Naive B cell (primary cell): ENCODE measurements around the gene IGSF23. TPM values are rescaled to one million over a fixed set of nuclear protein-coding genes. Genes with fewer than 3 reads are reported as not detected.

Experiments
- ATAC-seq, 2 donors: fragments of 150-1000 bp; cut with Tn5 transposase; 2 replicates each; pipeline ENCODE4 v1.10.0; 2021; ENCODE audit warnings: low read depth in 2 of 2, mild to moderate bottlenecking in 2 of 2, moderate library complexity in 2 of 2
- DNase-seq: peaks from one replicate; pipeline ENCODE4 v3.0.0; 2022
- H3K27ac Mint-ChIP-seq, 6 donors: one replicate each; pipeline ENCODE4 v1.8.0; 2020 to 2022; ENCODE audit warnings: mild to moderate bottlenecking in 6 of 6, mixed read lengths in 6 of 6, moderate library complexity in 5 of 6, inconsistent platforms in 2 of 6
- H3K27me3 Mint-ChIP-seq, 3 donors: one replicate each; pipeline ENCODE4 v1.8.0; 2021 to 2022; ENCODE audit warnings: mixed read lengths in 3 of 3, mild to moderate bottlenecking in 1 of 3
- H3K36me3 Mint-ChIP-seq, 2 donors: one replicate each; pipeline ENCODE4 v1.8.0; 2020 to 2022; ENCODE audit warnings: mixed read lengths in 2 of 2, inconsistent platforms in 1 of 2, mild to moderate bottlenecking in 1 of 2
- H3K4me1 Mint-ChIP-seq, 3 donors: one replicate each; pipeline ENCODE4 v1.8.0; 2020 to 2022; ENCODE audit warnings: mixed read lengths in 3 of 3, inconsistent platforms in 1 of 3, mild to moderate bottlenecking in 1 of 3, moderate library complexity in 1 of 3
- H3K4me3 Mint-ChIP-seq, 8 donors: one replicate each; pipeline ENCODE4 v1.8.0; 2020 to 2022; ENCODE audit warnings: mild to moderate bottlenecking in 8 of 8, mixed read lengths in 8 of 8, moderate library complexity in 8 of 8, inconsistent platforms in 2 of 8
- H3K9me3 Mint-ChIP-seq, 7 donors: one replicate each; pipeline ENCODE4 v1.8.0; 2020 to 2022; ENCODE audit warnings: mixed read lengths in 7 of 7, mild to moderate bottlenecking in 5 of 7, inconsistent platforms in 2 of 7, moderate library complexity in 1 of 7
- polyA plus RNA-seq, 6 donors: library from polyadenylated mRNA; unstranded; fragments of 300-500 nt; fragmentation: Illumina TruSeq; gene quantifications; one replicate each; pipeline ENCODE4 v1.2.3, GENCODE V29; 2021; ENCODE audit warnings: low read depth in 6 of 6

The IGSF23 gene
- polyA plus RNA-seq, 6 donors from 2014 or later, result not detected

DNA sequence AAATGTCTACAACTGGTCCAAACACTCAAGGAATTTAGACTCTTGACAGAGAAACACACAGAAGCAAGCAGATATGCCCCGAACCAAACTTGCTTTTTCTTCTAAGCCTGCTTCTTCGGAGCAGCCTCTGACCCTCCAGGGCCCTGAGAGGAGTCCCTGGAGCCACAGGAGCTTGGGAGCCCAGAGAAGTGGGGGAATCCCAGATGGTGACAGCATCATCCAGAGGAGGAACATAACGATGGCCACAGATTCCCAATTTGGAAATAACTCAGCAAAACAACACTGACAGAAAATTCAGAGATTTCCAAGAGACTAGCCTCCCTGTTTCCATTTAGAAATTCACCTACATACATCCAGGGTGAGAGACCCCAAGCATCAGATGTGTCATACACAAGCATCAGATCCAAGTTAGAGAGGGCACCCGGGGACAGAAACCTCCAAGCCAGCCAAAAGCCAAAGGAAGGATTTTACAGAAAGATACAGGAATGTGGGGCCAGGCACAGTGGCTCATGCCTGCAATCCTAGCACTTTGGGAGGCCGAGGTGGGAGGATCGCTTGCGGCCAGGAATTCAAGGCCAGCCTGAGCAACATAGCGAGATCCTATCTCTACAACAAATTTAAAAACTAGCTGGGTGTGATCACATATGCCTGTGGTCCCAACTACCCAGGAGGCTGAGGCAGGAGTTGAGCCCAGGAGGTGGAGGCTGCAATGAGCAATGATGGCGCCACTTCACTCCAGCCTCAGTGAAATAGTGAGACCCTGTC lies 28.3 kb downstream of the IGSF23 start:
- Mint-ChIP-seq H3K4me3 (peak overlapping the region in 1 of 8 donors; percentile 49), H3K9me3 (peaks cover 0 to 1% (median 0%) of the 10 kb centered on the region in 7 donors), H3K27ac (no peak overlapping the region), H3K27me3 (peaks cover 20 to 48% (median 37%) of the 10 kb centered on the region in 3 donors), H3K4me1 (peaks cover 0 to 10% (median 6%) of the 10 kb centered on the region in 3 donors), H3K36me3 (no peaks in the 10 kb centered on the region)
- ATAC-seq (no peak), DNase-seq (no peak)

DNA sequence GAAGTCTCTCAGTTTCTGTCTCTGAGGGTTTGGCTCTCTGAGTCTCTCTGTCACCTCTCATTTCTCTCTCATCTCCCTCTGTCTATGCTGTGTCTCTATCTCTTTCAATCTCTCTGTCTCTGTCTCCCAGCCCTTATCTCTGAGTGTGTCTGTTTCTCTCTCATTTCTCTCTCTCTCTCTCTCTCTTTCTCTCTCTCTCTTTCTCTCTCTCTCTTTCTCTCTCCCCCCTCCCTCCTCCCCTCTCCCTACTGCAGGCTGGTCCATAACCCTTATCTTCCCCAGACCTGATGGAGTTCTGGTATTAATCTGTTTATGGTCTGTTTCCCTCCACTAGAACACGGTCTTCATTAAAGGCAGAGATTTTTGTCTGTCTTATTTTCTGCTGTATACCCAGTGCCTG lies 29.0 kb downstream of the IGSF23 start:
- DNase-seq (no peak), ATAC-seq (no peak)
- Mint-ChIP-seq H3K4me1 (peaks cover 0 to 10% (median 6%) of the 10 kb centered on the region in 3 donors), H3K27me3 (peaks cover 20 to 55% (median 44%) of the 10 kb centered on the region in 3 donors), H3K36me3 (no peaks in the 10 kb centered on the region), H3K4me3 (no peak overlapping the region), H3K9me3 (peaks cover 0 to 1% (median 0%) of the 10 kb centered on the region in 7 donors), H3K27ac (no peak overlapping the region)

DNA sequence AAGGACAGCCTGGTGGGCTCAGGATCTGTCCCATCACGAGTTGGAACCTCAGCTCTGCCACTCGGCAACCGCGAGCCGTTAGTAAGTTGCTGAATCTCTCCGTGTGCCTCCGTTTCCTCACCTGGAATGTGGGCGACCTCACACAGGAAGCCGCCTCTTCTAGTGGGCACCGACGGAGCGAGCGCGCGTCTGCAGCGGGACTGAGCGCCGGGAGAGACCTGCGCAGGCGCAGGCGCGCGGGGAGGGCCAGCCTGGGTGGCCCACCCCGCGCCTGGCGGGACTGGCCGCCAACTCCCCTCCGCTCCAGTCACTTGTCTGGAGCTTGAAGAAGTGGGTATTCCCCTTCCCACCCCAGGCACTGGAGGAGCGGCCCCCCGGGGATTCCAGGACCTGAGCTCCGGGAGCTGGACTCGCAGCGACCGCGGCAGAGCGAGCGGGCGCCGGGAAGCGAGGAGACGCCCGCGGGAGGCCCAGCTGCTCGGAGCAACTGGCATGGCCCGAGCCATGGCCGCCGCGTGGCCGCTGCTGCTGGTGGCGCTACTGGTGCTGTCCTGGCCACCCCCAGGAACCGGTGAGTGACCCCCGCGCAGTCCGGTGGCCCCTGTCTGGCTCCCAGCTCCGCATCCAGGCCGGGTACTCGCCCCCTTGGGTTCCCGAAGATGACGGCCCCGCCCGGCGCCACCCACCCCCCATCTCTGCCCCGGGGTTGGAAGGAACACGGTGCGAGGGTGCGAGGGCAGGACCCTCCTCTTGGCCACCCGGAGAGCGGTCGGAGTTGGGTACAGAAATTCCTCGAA lies 30.4 kb downstream of the IGSF23 start, which contains the start of gene PVR:
Gene PVR (plus strand): TSS at position 306 of the 797 bp plus-strand sequence. CDS start 187 bp downstream, at position 493.
- H3K27me3 Mint-ChIP-seq, result peaks cover 16 to 64% (median 48%) of the 10 kb centered on the region in 3 donors
- peaks cover 0 to 1% (median 0%) of the 10 kb centered on the region in 7 donors for H3K9me3 Mint-ChIP-seq
- peaks cover 0 to 10% (median 6%) of the 10 kb centered on the region in 3 donors for H3K4me1 Mint-ChIP-seq
- ATAC-seq (peak in 1 of 2 donors; percentile 30), DNase-seq (no peak)
- H3K27ac Mint-ChIP-seq, result peak within 1 kb of the TSS in 1 of 6 donors; percentile 30
- no peaks in the 10 kb centered on the region for H3K36me3 Mint-ChIP-seq
- H3K4me3 Mint-ChIP-seq, result peak within 1 kb of the TSS in 7 of 8 donors; percentile 22 to 87 (median 61)

DNA sequence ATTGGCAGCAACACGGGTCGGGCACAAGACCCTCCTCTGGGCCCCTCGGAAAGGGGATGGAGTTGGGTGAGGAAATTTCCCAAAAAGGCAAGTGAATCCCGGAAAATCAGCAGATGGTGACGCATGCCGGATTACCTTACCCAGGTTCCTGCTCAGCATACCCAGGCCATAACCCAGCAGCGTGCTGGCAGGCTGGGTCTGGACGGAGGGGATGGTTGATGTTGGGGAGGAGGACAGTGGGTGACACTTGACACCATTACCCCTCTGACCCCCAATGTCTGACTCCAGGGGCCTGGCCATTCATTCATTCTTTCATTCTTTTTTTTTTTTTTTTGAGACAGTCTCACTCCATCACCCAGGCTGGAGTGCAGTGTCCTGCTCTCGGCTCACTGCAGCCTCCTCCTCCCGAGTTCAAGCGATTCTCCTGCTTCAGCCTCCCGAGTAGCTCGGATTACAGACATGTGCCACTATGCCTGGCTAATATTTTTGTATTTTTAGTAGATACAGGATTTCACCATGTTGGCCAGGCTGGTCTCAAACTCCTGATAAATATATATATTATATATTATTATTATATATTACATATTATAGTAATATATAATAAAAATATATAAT lies 31.1 kb downstream of the IGSF23 start:
- ATAC-seq (no peak), DNase-seq (no peak)
- Mint-ChIP-seq H3K27me3 (peaks cover 16 to 64% (median 48%) of the 10 kb centered on the region in 3 donors), H3K4me1 (peaks cover 0 to 10% (median 6%) of the 10 kb centered on the region in 3 donors), H3K27ac (no peak overlapping the region), H3K9me3 (peaks cover 0 to 1% (median 0%) of the 10 kb centered on the region in 7 donors), H3K4me3 (peak overlapping the region in 7 of 8 donors; percentile 22 to 87 (median 52)), H3K36me3 (no peaks in the 10 kb centered on the region)

DNA sequence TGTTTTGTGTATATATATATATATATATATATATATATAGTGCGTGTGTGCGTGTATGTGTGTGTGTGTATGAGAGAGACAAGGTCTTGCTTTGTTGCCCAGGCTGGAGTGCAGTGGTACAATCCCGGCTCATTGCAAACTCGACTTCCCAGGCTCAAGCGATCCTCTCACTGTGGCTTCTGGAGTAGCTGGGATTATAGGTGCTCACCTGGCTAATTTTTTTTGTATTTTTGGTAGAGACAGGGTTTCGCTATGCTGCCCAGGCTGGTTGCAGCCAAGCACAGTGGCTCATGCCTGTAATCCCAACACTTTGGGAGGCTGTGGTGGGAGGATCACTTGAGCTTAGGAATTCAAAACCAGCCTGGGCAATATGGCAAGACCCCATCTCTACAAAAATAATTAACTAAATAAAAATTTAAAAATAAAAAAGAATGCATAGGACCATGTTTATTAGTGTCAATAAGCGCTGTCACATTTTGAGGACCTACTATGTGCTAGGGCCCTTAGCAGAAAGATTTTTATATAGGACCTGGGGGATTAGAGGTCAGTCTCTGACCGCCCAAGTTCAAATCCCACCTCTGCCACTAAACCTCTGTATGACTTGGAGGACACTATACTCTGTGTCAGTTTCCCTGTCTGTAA lies 32.2 kb downstream of the IGSF23 start:
- no peaks in the 10 kb centered on the region for H3K36me3 Mint-ChIP-seq
- no peaks in the 10 kb centered on the region for H3K9me3 Mint-ChIP-seq
- peaks cover 0 to 10% (median 6%) of the 10 kb centered on the region in 3 donors for H3K4me1 Mint-ChIP-seq
- H3K4me3 Mint-ChIP-seq, result no peak overlapping the region
- no peak for ATAC-seq
- peaks cover 16 to 63% (median 40%) of the 10 kb centered on the region in 3 donors for H3K27me3 Mint-ChIP-seq
- H3K27ac Mint-ChIP-seq, result peak overlapping the region in 1 of 6 donors; percentile 37
- no peak for DNase-seq

DNA sequence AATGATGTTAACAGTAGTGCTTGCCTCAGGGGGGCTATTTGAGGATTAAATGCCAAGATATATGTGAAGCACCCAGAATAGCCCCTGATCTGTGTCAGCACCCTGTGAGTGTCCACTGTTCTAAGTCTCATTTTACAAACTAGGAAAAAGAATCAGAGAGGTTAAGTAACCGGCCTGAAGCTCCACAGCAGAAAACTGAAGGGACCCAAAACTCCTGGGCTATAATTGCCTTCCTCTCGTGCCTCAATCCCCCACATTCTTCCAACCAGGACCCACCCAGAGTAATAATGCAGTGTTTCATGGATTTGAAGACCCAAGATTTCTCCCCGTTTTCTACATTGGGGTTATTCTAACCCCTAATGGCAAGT lies 32.7 kb downstream of the IGSF23 start:
- ATAC-seq (no peak), DNase-seq (no peak)
- H3K36me3 Mint-ChIP-seq, result no peaks in the 10 kb centered on the region
- H3K27me3 Mint-ChIP-seq, result peaks cover 11 to 58% (median 35%) of the 10 kb centered on the region in 3 donors
- no peak overlapping the region for H3K4me3 Mint-ChIP-seq
- no peak overlapping the region for H3K27ac Mint-ChIP-seq
- no peaks in the 10 kb centered on the region for H3K9me3 Mint-ChIP-seq
- H3K4me1 Mint-ChIP-seq, result peaks cover 0 to 10% (median 6%) of the 10 kb centered on the region in 3 donors

DNA sequence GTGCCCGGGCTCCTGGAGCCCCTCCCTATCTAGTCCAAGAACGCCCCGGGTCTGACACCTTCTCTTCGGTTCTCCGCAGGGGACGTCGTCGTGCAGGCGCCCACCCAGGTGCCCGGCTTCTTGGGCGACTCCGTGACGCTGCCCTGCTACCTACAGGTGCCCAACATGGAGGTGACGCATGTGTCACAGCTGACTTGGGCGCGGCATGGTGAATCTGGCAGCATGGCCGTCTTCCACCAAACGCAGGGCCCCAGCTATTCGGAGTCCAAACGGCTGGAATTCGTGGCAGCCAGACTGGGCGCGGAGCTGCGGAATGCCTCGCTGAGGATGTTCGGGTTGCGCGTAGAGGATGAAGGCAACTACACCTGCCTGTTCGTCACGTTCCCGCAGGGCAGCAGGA lies 33.8 kb downstream of the IGSF23 start:
- H3K4me3 Mint-ChIP-seq, result no peak overlapping the region
- peaks cover 11 to 47% (median 26%) of the 10 kb centered on the region in 3 donors for H3K27me3 Mint-ChIP-seq
- ATAC-seq, result no peak
- H3K4me1 Mint-ChIP-seq, result peaks cover 0 to 10% (median 6%) of the 10 kb centered on the region in 3 donors
- H3K36me3 Mint-ChIP-seq, result no peaks in the 10 kb centered on the region
- no peak for DNase-seq
- H3K9me3 Mint-ChIP-seq, result no peaks in the 10 kb centered on the region
- no peak overlapping the region for H3K27ac Mint-ChIP-seq

DNA sequence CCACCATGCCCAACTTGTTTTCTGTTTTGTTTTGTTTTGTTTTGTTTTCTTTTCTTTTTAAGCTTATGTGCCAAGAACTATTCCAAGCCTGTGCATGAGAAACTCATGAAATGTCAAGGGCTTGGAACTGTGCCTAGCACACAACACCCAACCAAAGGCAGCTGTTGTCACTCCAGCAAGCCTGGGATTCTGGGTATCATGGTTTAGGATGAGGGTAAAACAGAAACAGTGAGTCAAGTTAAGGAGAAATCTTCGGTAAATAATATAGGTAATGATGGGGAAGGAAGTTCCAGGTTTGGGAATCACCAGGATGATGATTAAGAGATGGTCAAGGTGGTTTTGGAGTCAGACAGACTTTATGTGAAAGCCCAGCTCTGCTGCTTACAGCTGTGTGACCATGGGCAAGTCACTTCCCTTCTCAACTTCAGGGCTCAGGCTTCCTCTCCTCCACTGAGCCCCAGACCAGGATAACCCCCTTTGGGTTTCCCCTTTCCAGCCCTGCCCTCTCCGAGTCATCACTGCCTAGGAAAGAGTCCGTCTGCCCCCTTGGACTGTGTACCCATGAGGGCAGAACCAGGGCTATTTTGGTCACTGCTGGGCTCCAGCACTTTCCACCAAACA lies 35.4 kb downstream of the IGSF23 start:
- no peaks in the 10 kb centered on the region for H3K9me3 Mint-ChIP-seq
- DNase-seq (no peak), ATAC-seq (no peak)
- H3K4me3 Mint-ChIP-seq, result no peak overlapping the region
- no peaks in the 10 kb centered on the region for H3K36me3 Mint-ChIP-seq
- H3K27me3 Mint-ChIP-seq, result peaks cover 11 to 35% (median 19%) of the 10 kb centered on the region in 3 donors
- peaks cover 0 to 11% (median 9%) of the 10 kb centered on the region in 3 donors for H3K4me1 Mint-ChIP-seq
- H3K27ac Mint-ChIP-seq, result peak overlapping the region in 1 of 6 donors; percentile 81

DNA sequence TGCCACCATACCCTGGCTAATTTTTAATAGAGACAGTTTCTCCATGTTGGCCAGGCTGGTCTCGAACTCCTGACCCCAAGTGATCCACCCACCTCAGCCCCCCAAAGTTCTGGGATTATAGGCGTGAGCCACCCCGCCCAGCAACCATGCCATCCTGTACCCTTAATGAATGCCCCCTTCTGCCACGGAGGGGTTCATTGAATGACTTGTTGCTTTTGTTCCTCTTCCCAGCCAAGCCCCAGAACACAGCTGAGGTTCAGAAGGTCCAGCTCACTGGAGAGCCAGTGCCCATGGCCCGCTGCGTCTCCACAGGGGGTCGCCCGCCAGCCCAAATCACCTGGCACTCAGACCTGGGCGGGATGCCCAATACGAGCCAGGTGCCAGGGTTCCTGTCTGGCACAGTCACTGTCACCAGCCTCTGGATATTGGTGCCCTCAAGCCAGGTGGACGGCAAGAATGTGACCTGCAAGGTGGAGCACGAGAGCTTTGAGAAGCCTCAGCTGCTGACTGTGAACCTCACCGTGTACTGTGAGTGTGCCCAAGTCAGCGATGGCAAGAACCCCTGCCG lies 36.3 kb downstream of the IGSF23 start:
- Mint-ChIP-seq H3K9me3 (no peaks in the 10 kb centered on the region), H3K27me3 (peaks cover 11 to 29% (median 19%) of the 10 kb centered on the region in 3 donors), H3K36me3 (no peaks in the 10 kb centered on the region), H3K4me3 (no peak overlapping the region), H3K27ac (no peak overlapping the region), H3K4me1 (peaks cover 0 to 15% (median 12%) of the 10 kb centered on the region in 3 donors)
- DNase-seq (no peak), ATAC-seq (no peak)

DNA sequence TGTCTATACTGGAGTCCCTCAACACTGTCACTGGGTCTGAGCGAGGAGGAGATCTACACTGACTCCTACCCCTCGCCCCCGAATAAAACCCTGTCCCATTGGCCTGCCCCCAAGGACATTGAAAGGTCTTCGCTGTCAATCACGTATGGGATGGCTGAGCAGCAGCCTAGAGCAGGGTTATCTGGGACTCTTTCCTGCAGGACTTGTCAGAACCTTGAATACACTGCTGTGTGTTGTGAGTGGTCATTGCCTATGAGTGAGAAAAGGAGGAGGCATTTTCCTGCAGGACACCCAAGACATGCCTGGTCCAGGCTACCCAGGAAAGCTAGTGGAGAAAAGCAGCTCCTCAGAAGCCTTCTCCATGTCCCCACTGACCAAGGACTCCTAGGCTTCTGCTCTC lies 40.0 kb downstream of the IGSF23 start:
- ATAC-seq (no peak), DNase-seq (no peak)
- H3K36me3 Mint-ChIP-seq, result no peaks in the 10 kb centered on the region
- no peaks in the 10 kb centered on the region for H3K9me3 Mint-ChIP-seq
- H3K4me3 Mint-ChIP-seq, result peak overlapping the region in 1 of 8 donors; percentile 75
- peak overlapping the region in 4 of 6 donors; percentile 49 to 93 (median 84) for H3K27ac Mint-ChIP-seq
- peaks cover 6 to 25% (median 25%) of the 10 kb centered on the region in 3 donors for H3K4me1 Mint-ChIP-seq
- H3K27me3 Mint-ChIP-seq, result no peaks in the 10 kb centered on the region

DNA sequence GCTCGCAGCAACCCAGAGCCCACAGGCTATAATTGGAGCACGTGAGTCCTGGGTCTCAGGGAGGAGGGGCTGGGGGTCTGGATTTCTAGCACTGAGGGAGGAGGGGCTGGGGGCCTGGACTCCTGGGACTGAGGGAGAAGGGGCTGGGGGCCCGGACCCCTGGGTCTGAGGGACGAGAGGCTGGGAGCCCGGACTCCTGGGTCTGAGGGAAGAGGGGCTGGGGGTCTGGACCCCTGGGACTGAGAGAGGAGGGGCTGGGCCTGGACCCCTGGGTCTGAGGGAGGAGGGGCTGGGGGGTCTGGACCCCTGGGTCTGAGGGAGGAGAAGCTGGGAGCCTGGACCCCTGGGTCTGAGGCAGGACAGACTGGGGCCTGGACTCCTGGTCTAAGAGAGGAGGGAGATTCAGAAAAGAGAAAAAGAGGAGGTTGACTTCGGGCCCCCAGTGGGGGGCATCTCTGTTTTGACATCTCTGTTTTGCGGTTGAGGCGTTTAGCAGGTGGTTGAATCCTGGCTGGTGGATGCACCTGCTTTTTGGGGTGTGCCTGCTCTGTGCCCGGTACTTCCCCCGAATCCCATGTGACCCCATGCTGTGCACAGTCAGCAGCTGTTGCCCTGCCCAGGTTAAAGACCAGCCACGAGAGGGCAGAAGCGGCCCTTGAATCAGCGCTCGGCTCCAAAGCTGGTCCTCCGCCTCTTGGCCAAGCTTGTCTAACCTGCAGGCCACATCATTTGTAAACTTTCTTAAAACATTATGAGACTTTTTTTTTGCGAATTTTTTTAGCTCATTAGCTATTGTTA lies 40.8 kb downstream of the IGSF23 start:
- Mint-ChIP-seq H3K27me3 (no peaks in the 10 kb centered on the region), H3K4me3 (peak overlapping the region in 5 of 8 donors; percentile 15 to 75 (median 37)), H3K36me3 (no peaks in the 10 kb centered on the region), H3K9me3 (no peaks in the 10 kb centered on the region), H3K27ac (peak overlapping the region; percentile 81 to 93 (median 88)), H3K4me1 (peaks cover 6 to 25% (median 25%) of the 10 kb centered on the region in 3 donors)
- ATAC-seq, result peak; percentile 99
- DNase-seq, result peak; percentile 90
